HEK293 (cell line): ENCODE data around the gene PKNOX1.
"Not testable (repeated sequence)": the region's sequence is repeated elsewhere in the genome, so short reads cannot be mapped to it uniquely, and the experiment has no call there.

Source experiments
- CTCF ChIA-PET: fragments of 350-600 bp; formaldehyde crosslinking; extraction: SDS; loops from one replicate; lab custom pipeline; 2021; ENCODE audit warnings: antibody characterized with exemption; lab: Yijun Ruan, JAX
- POLR2A ChIA-PET: fragments of 300-600 bp; formaldehyde crosslinking; extraction: SDS; loops from one replicate; lab custom pipeline; 2020; ENCODE audit warnings: antibody characterized with exemption, inconsistent platforms; lab: Yijun Ruan, JAX
- H3K27ac ChIP-seq: fragments of 200-500 bp; sonication (Bioruptor generic); 2 replicates; pipeline ENCODE4 v1.5.1; 2014; ENCODE audit warnings: low read depth, low read length, control low read depth, inconsistent platforms; ENCODE audit errors: extremely low read depth
- H3K36me3 ChIP-seq, 2 experiments: fragments of 200-500 bp in 1 of 2; sonication (Bioruptor generic) in 1 of 2; 1 replicate in 1 of 2; 2 replicates in 1 of 2; pipeline ENCODE4 v1.5.1; 2014 to 2017; ENCODE audit warnings: inconsistent platforms in 2 of 2, low read length in 2 of 2; ENCODE audit not compliant: control insufficient read depth in 2 of 2, insufficient read depth in 1 of 2
- H3K4me1 ChIP-seq: fragments of 200-500 bp; sonication (Bioruptor generic); 2 replicates; pipeline ENCODE4 v1.5.1; 2014; ENCODE audit warnings: mild to moderate bottlenecking, low read length, inconsistent platforms; ENCODE audit not compliant: control insufficient read depth, insufficient read depth
- H3K4me3 ChIP-seq: 2 replicates; pipeline ENCODE4 v1.5.1; 2011; ENCODE audit warnings: low read depth, mild to moderate bottlenecking, control low read depth, low read length, moderate library complexity
- H3K9me3 ChIP-seq: fragments of 200-500 bp; sonication (Bioruptor generic); 2 replicates; pipeline ENCODE4 v1.5.1; 2014; ENCODE audit warnings: low read depth, low read length, inconsistent platforms; ENCODE audit not compliant: control insufficient read depth, insufficient read depth
- ZBTB10 ChIP-seq: fragments of 450-650 bp; formaldehyde crosslinking; IDR thresholded peaks from 2 replicates; pipeline ENCODE4 v1.5.1; 2016; ENCODE audit warnings: missing biosample characterization, missing genetic modification characterization
- ZNF2 ChIP-seq: fragments of 450-650 bp; formaldehyde crosslinking; IDR thresholded peaks from 2 replicates; pipeline ENCODE4 v1.5.1; 2016; ENCODE audit warnings: missing biosample characterization, missing genetic modification characterization
- ZNF513 ChIP-seq: fragments of 450-650 bp; IDR thresholded peaks from 2 replicates; pipeline ENCODE4 v1.5.1; 2018; ENCODE audit warnings: missing biosample characterization, missing genetic modification characterization
- ZNF624 ChIP-seq: fragments of 450-650 bp; formaldehyde crosslinking; IDR thresholded peaks from 2 replicates; pipeline ENCODE4 v1.5.1; 2017; ENCODE audit warnings: missing biosample characterization, missing genetic modification characterization
- ZNF658 ChIP-seq: fragments of 450-650 bp; formaldehyde crosslinking; IDR thresholded peaks from 2 replicates; pipeline ENCODE4; 2016; ENCODE audit warnings: missing biosample characterization, missing genetic modification characterization
- TF ChIP-seq, protein P1 (sequence below): fragments of 450-650 bp; formaldehyde crosslinking; IDR thresholded peaks from 2 replicates; pipeline ENCODE4 v1.5.0; 2017; ENCODE audit warnings: missing biosample characterization, missing genetic modification characterization, borderline replicate concordance

The PKNOX1 gene

GRCh38 chr21:43034826-43035225 is 60.5 kb downstream of the PKNOX1 start (continued):
- TF ChIP-seq ZNF513 (tag by site-specific recombination) (no peak), ZNF2 (no peak), ZNF624 (tag by site-specific recombination) (no peak), ZNF658 (tag by site-specific recombination) (no peak), ZBTB10 (tag by site-specific recombination) (no peak)
- TF ChIP-seq, protein P1, sequence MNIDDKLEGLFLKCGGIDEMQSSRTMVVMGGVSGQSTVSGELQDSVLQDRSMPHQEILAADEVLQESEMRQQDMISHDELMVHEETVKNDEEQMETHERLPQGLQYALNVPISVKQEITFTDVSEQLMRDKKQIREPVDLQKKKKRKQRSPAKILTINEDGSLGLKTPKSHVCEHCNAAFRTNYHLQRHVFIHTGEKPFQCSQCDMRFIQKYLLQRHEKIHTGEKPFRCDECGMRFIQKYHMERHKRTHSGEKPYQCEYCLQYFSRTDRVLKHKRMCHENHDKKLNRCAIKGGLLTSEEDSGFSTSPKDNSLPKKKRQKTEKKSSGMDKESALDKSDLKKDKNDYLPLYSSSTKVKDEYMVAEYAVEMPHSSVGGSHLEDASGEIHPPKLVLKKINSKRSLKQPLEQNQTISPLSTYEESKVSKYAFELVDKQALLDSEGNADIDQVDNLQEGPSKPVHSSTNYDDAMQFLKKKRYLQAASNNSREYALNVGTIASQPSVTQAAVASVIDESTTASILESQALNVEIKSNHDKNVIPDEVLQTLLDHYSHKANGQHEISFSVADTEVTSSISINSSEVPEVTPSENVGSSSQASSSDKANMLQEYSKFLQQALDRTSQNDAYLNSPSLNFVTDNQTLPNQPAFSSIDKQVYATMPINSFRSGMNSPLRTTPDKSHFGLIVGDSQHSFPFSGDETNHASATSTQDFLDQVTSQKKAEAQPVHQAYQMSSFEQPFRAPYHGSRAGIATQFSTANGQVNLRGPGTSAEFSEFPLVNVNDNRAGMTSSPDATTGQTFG (tag by site-specific recombination), result no peak

- H3K27ac ChIP-seq, H3K4me3 ChIP-seq, H3K36me3 ChIP-seq, CTCF ChIA-PET, POLR2A ChIA-PET, H3K4me1 ChIP-seq, H3K9me3 ChIP-seq: not testable (repeated sequence)
These were observed 62.5 kb downstream of the PKNOX1 start for GRCh38 chr21:43036889-43037288.

DNA sequence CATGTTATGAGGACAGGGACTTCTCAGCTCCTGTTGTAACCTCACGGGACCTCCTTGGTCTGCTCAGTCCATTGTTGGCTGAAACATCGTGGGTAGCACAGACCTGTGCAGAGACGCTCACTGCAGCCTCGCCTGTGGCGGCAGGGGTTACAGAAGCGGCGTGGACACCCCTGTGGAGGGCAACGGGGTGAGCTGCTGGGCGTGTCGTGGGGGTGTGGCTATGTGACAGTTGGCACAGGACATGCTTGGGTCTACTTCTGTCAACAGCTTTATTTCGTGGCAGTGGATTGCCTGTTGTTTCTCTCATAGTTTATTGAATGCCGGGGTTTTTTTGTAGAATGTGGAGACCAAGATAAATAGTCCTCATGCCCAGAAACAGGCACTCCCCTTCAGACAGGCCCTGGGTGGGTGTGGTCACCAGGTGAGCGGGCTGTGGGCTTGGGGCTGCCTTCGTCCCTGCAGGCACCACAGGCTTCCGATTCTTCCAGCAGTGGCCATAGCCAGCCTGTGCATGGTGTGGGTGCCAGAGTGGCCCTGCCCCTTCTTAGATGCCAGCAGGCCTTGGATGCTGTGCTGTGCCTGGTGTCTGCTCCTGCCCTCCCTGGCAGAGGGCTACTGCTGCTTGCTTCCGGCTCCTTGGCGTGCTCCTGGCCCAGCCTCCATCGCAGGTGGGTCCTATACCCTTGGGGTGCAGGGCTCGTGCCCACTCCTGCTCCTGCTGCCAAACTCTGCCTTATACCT is 63.7 kb downstream of the PKNOX1 start:
- CTCF ChIA-PET, H3K4me1 ChIP-seq, POLR2A ChIA-PET, H3K36me3 ChIP-seq, H3K9me3 ChIP-seq, H3K27ac ChIP-seq, H3K4me3 ChIP-seq: not testable (repeated sequence)

DNA sequence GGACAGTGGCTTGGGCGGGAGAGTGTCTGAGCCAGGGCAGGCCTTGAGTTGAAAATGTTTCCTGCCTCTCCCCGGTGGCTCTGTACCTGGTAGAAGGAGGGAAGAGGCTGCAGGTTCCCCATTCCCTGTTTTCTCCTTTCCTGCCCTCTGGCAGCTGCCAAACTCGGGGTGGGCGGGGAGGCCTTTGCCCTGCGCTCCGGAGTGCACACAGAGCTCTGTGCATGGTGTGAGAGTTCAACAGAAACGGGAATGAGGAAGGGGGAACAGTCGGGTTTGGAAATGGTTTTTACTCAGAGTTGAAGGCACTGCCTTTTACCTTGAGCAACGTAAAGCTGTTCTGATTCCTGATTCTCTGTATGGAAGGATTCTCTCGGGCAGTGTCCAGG is 64.3 kb downstream of the PKNOX1 start:
- POLR2A ChIA-PET, H3K36me3 ChIP-seq, H3K4me3 ChIP-seq, H3K4me1 ChIP-seq, H3K9me3 ChIP-seq, H3K27ac ChIP-seq, CTCF ChIA-PET: not testable (repeated sequence)

GRCh38 chr21:43042169-43042568 is 67.8 kb downstream of the PKNOX1 start:
- H3K36me3 ChIP-seq, H3K4me1 ChIP-seq, POLR2A ChIA-PET, H3K27ac ChIP-seq, H3K9me3 ChIP-seq, CTCF ChIA-PET, H3K4me3 ChIP-seq: not testable (repeated sequence)

- H3K4me3 ChIP-seq, CTCF ChIA-PET, H3K27ac ChIP-seq, H3K4me1 ChIP-seq, H3K9me3 ChIP-seq, POLR2A ChIA-PET, H3K36me3 ChIP-seq: not testable (repeated sequence)
These were observed 68.9 kb downstream of the PKNOX1 start for GRCh38 chr21:43043291-43043690.

GRCh38 chr21:43044547-43044946 is 70.2 kb downstream of the PKNOX1 start:
- H3K4me3 ChIP-seq, H3K9me3 ChIP-seq, POLR2A ChIA-PET, CTCF ChIA-PET, H3K36me3 ChIP-seq, H3K4me1 ChIP-seq, H3K27ac ChIP-seq: not testable (repeated sequence)

GRCh38 chr21:43045165-43045875 is 71.0 kb downstream of the PKNOX1 start:
- H3K36me3 ChIP-seq, H3K4me3 ChIP-seq, H3K4me1 ChIP-seq, POLR2A ChIA-PET, H3K9me3 ChIP-seq, CTCF ChIA-PET, H3K27ac ChIP-seq: not testable (repeated sequence)
